Skeletal muscle cell (primary cell): Measurements from ENCODE around the gene TNP2.
A peak's percentile ranks its signal among the peaks of the same experiment; 100 is the strongest.

Source experiments
- DNase-seq: peaks from one replicate; pipeline ENCODE4 v3.0.0-alpha.2; 2010; ENCODE audit warnings: low read depth
- H3K4me3 ChIP-seq: 2 replicates; pipeline ENCODE4 v1.5.1; 2011; ENCODE audit warnings: low read depth, mild to moderate bottlenecking, control low read depth, low read length, moderate library complexity

TNP2 gene

GRCh38 chr16:11259655-11260595 lies 9.2 kb downstream of the TNP2 start:
- no peak overlapping the region for H3K4me3 ChIP-seq
- no peak for DNase-seq

GRCh38 chr16:11258553-11259492 lies 10.3 kb downstream of the TNP2 start:
- DNase-seq, result no peak

GRCh38 chr16:11257131-11257938 lies 11.8 kb downstream of the TNP2 start:
- DNase-seq, result peak; percentile 39
- peak overlapping the region; percentile 71 for H3K4me3 ChIP-seq

More at GRCh38 chr16:11258553-11259492, 10.3 kb downstream of the TNP2 start:
- no peak overlapping the region for H3K4me3 ChIP-seq

GRCh38 chr16:11256661-11257130 lies 12.4 kb downstream of the TNP2 start:
- no peak for DNase-seq
- H3K4me3 ChIP-seq, result peak overlapping the region; percentile 71

- peak within 1 kb of the TSS; percentile 71 for H3K4me3 ChIP-seq
- peak; percentile 45 for DNase-seq
Measured at GRCh38 chr16:11255737-11256660, 13.1 kb downstream of the TNP2 start, which contains the start of gene SOCS1. TSS of gene SOCS1 (minus strand) at chr16:11256204. CDS start at chr16:11255478, 726 bp downstream.

- peak overlapping the region; percentile 71 for H3K4me3 ChIP-seq
- no peak for DNase-seq
Measured at GRCh38 chr16:11254913-11255736, 14.0 kb downstream of the TNP2 start.

- no peak for DNase-seq
- peak overlapping the region; percentile 71 for H3K4me3 ChIP-seq
Measured at GRCh38 chr16:11253995-11254912, 14.9 kb downstream of the TNP2 start.

- peak overlapping the region; percentile 20 for H3K4me3 ChIP-seq
- DNase-seq, result no peak
Measured at GRCh38 chr16:11253009-11253994, 15.8 kb downstream of the TNP2 start.

GRCh38 chr16:11252482-11252931 lies 16.6 kb downstream of the TNP2 start:
- no peak for DNase-seq
- H3K4me3 ChIP-seq, result no peak overlapping the region

GRCh38 chr16:11251525-11252481 lies 17.3 kb downstream of the TNP2 start:
- DNase-seq, result peak; percentile 53
- H3K4me3 ChIP-seq, result no peak overlapping the region

GRCh38 chr16:11250786-11251524 lies 18.2 kb downstream of the TNP2 start:
- no peak for DNase-seq
- no peak overlapping the region for H3K4me3 ChIP-seq

GRCh38 chr16:11250091-11250785 lies 18.9 kb downstream of the TNP2 start:
- no peak for DNase-seq
- H3K4me3 ChIP-seq, result no peak overlapping the region
